Mesothelial cell of epicardium (in vitro differentiated cells): ENCODE measurements around the gene FAM20B. TPM values are rescaled to one million over a fixed set of nuclear protein-coding genes. Genes with fewer than 3 reads are reported as not detected.

Experiments used
- DNase-seq, 2 experiments: peaks; one replicate each; pipeline ENCODE4 v3.0.0; 2021; ENCODE audit warnings: low spot score in 2 of 2; ENCODE audit not compliant: unreplicated experiment in 2 of 2
- H3K27ac Mint-ChIP-seq: 2 replicates; pipeline ENCODE4 v1.8.0; 2021; ENCODE audit warnings: mixed read lengths
- H3K27me3 Mint-ChIP-seq: 2 replicates; pipeline ENCODE4 v1.8.0; 2021; ENCODE audit warnings: low read depth, mixed read lengths
- H3K36me3 Mint-ChIP-seq: 2 replicates; pipeline ENCODE4 v1.8.0; 2021; ENCODE audit warnings: mixed read lengths
- H3K4me1 Mint-ChIP-seq: 2 replicates; pipeline ENCODE4 v1.8.0; 2021; ENCODE audit warnings: mixed read lengths
- H3K4me3 Mint-ChIP-seq: 2 replicates; pipeline ENCODE4 v1.8.0; 2021; ENCODE audit warnings: mild to moderate bottlenecking, moderate library complexity, mixed read lengths
- H3K9me3 Mint-ChIP-seq: 2 replicates; pipeline ENCODE4 v1.8.0; 2021; ENCODE audit warnings: mixed read lengths
- CTCF ChIP-seq: fragments of 200-600 bp; sonication (generic); IDR thresholded peaks from one replicate; pipeline ENCODE4 v1.5.0; 2021; ENCODE audit warnings: antibody characterized with exemption; ENCODE audit not compliant: unreplicated experiment
- total RNA-seq: library from RNA; stranded (reverse); gene quantifications from 3 replicates; pipeline ENCODE4 v1.2.1, GENCODE V29; 2021

The FAM20B gene
- total RNA-seq, 1 donor from 2014 or later: 52.2 TPM

- DNase-seq: no peak
- Mint-ChIP-seq H3K27ac (peak overlapping the region; percentile 82), H3K9me3 (no peaks in the 10 kb centered on the region), H3K36me3 (no peaks in the 10 kb centered on the region), H3K4me3 (peak overlapping the region; percentile 92), H3K27me3 (no peaks in the 10 kb centered on the region), H3K4me1 (peaks cover 16% of the 10 kb centered on the region)
- no peak for TF ChIP-seq CTCF
These were observed 55.4 kb downstream of the FAM20B start for GRCh38 chr1:179080866-179081686.

- Mint-ChIP-seq H3K4me3 (peak within 1 kb of the TSS; percentile 92), H3K36me3 (peaks cover 3% of the 10 kb centered on the region), H3K4me1 (peaks cover 16% of the 10 kb centered on the region), H3K9me3 (no peaks in the 10 kb centered on the region), H3K27ac (peak within 1 kb of the TSS; percentile 90), H3K27me3 (no peaks in the 10 kb centered on the region)
- DNase-seq: peak; percentile 61 to 85
- TF ChIP-seq CTCF: no peak
These were observed 56.1 kb downstream of the FAM20B start, which contains the start of gene TOR3A for GRCh38 chr1:179081687-179082332. Gene TOR3A, plus strand, starts transcription at chr1:179082070. Its CDS starts 59 bp downstream, at chr1:179082129.

- H3K27ac Mint-ChIP-seq: peak overlapping the region; percentile 90
These were observed 56.8 kb downstream of the FAM20B start for GRCh38 chr1:179082333-179082998.

GRCh38 chr1:179082999-179083335 lies 57.3 kb downstream of the FAM20B start:
- Mint-ChIP-seq H3K4me3 (peak overlapping the region; percentile 92), H3K36me3 (peaks cover 4% of the 10 kb centered on the region)
- no peak for TF ChIP-seq CTCF

More at GRCh38 chr1:179082333-179082998, 56.8 kb downstream of the FAM20B start:
- Mint-ChIP-seq H3K4me3 (peak overlapping the region; percentile 92), H3K9me3 (no peaks in the 10 kb centered on the region), H3K36me3 (peaks cover 4% of the 10 kb centered on the region), H3K4me1 (peaks cover 16% of the 10 kb centered on the region), H3K27me3 (no peaks in the 10 kb centered on the region)
- no peak for TF ChIP-seq CTCF
- peak in 1 of 2 experiments; percentile 59 for DNase-seq

GRCh38 chr1:179083533-179083932 lies 57.8 kb downstream of the FAM20B start:
- TF ChIP-seq CTCF: no peak
- no peak overlapping the region for H3K27ac Mint-ChIP-seq
- no peak for DNase-seq
- H3K36me3 Mint-ChIP-seq: peaks cover 4% of the 10 kb centered on the region
- H3K27me3 Mint-ChIP-seq: no peaks in the 10 kb centered on the region
- H3K4me3 Mint-ChIP-seq: peak overlapping the region; percentile 55
- H3K9me3 Mint-ChIP-seq: no peaks in the 10 kb centered on the region
- peaks cover 16% of the 10 kb centered on the region for H3K4me1 Mint-ChIP-seq

More at GRCh38 chr1:179082999-179083335, 57.3 kb downstream of the FAM20B start:
- no peak for DNase-seq
- H3K4me1 Mint-ChIP-seq: peaks cover 16% of the 10 kb centered on the region
- H3K27ac Mint-ChIP-seq: peak overlapping the region; percentile 90
- no peaks in the 10 kb centered on the region for H3K9me3 Mint-ChIP-seq
- no peaks in the 10 kb centered on the region for H3K27me3 Mint-ChIP-seq
